ENCODE measurements around the gene WDR27.

GRCh38 chr6:169470790-169471189 is 231.0 kb downstream of the WDR27 start:
- TF ChIP-seq EZH2 (IDR thresholded peaks at IDR 0.05; ENCODE audit: borderline replicate concordance, insufficient read depth, low read length, poor library complexity, severe bottlenecking) (no peak), CTCF (IDR thresholded peaks at IDR 0.05; ENCODE audit: poor library complexity, severe bottlenecking) (no peak), POLR2AphosphoS5 (IDR thresholded peaks at IDR 0.05) (no peak), TAF1 (IDR thresholded peaks at IDR 0.05; ENCODE audit: low read depth) (no peak)

Data from neural cell (in vitro differentiated cells).